G401 (cell line): ENCODE results near the gene NRCAM. TPM values are rescaled to one million over a fixed set of nuclear protein-coding genes. Genes with fewer than 3 reads are reported as not detected.
"Not testable (repeated sequence)": the region's sequence is repeated elsewhere in the genome, so short reads cannot be mapped to it uniquely, and the experiment has no call there.

Experiments used
- DNase-seq: peaks from one replicate; pipeline ENCODE4 v3.0.0-alpha.2; 2015; ENCODE audit warnings: low spot score
- in situ Hi-C: cut with HindIII; loops from 2 replicates; pipeline ENCODE4 v1.10.0; 2016; ENCODE audit warnings: low sequenced_read_pairs, mixed read lengths
- total RNA-seq: library from RNA; depleted of rRNA; stranded (reverse); fragments of >200 nt; shearing (Covaris generic); gene quantifications from 2 replicates; pipeline ENCODE4 v1.2.3, GENCODE V29; 2014

NRCAM gene
- total RNA-seq, 1 experiment from 2014 or later = not detected

DNA sequence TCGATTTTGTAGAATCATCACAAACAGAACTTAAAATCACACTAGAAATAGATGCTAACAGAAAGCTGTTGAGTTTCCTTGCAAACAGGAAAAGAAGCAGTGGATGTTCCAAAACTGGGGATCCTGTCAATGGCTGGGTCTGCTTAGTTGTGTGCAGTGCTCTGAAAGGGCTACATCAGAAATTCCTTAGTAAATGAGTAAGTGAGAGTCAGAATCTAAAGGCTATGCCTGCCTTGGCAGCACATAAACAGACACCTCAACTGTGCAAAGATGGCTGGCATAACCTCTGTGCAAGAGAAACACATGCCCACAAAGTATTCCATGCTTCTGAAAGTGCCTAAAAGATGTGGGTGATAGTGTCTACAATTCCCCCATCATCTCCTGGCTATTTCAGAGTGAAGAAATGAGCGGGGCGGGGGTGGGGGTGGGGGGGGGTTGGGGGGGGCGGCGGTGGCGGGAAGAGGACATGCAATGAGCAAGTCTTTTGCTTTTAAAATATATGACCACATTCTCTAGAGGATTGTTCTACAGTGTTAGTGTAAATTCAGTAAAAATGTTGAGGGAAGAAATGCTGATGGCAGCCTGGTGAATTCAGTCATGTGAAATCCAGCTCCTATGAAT lies 187.9 kb downstream of the NRCAM start:
- DNase-seq = no peak
- in situ Hi-C loops = no loop called here

DNA sequence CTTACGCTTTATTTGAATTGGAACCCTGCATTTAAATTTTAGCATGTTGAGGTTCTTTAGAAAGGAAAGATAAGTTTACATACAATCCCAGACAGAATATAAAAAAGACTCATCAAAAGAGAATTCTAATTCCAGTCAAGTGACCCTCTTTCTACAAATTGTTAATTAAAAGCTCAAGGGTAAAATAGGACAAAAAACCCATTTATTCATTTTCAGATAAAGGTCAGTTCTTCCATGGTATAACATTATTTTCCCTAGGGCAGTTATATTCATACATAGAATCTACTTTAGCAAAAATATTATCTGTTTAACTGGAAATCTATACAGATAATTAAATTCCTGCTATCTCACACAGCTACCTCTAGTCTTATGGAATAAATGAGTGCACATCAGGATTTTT lies 188.6 kb downstream of the NRCAM start:
- DNase-seq = no peak
- in situ Hi-C loops = no loop called here

DNA sequence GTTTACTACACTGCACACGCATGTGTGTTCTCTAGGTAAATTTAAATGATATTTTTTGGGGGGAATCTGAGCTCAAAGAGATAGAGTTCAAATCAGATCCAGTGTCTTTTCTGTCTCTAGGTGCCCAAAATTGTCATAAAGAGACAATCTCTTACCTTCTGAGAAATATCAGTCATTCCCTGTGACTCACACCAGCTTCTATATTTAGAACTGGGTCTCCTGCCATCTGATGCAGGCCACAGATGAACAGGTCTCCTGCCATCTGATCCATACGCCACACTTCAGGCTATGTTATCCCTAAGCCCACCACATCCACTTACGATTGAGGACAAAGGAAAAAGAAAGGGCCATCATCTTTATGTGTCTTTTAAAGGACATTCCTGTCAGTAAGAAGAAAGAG lies 189.7 kb downstream of the NRCAM start:
- in situ Hi-C loops = no loop called here
- DNase-seq = peak; percentile 54

DNA sequence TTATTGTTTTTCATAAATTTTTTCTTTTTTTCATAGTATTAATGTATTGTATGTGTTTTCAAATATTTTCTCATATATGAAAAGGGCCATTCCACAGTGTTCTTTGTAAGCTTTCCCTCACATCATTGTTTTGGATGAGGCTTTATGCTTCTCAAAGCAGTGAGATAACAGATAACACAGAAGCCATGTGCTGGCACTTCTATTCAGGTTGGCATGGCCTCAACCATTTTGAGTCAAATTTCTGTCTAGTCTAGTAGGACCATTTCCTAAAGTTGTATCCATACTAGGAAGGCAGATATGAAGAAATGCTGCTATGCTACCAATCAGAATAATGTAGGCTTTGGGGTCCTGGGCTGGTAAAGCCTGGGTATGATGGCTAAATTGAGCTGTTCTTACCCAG lies 190.2 kb downstream of the NRCAM start:
- DNase-seq = peak; percentile 36
- in situ Hi-C loops = no loop called here

DNA sequence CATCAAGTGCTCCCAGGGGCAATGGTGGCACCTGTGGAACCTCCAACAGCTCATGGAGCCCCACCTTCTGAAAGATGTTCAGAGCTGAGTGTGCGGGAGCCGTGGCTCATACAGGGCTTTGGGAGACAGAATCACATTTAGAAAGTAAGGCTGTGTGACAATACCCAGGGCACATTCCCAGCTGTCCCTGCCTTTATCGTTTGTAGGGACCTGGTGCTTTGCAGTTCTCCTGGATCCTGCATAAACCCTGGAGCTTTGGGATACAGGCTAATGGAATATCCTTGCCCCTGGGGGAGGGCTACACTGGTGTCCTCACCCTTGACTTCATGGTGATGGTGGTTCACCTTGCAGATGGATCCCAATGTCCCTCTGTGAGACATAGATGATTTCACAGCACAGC lies 191.2 kb downstream of the NRCAM start:
- in situ Hi-C loops = no loop called here
- no peak for DNase-seq

DNA sequence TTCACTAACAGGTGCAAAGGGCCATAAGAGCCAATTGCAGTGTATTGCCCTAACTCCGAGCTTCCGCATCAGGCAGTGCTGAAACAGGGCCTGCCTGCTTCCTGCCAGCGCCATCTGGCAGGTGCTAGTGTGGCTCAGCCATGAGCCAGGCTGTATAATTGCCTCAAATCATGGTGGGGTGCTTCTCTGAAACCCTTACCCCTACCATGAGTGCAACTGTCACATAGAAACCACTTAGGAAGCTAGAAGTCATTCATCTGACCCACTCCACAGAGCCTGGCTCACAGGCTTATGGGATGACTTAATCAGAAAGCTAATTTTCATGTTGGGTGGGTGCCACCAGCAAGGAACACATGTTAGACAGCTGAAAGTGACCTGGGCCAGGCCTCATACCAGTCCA lies 192.8 kb downstream of the NRCAM start:
- DNase-seq = peak; percentile 91
- in situ Hi-C loops = no loop called here

DNA sequence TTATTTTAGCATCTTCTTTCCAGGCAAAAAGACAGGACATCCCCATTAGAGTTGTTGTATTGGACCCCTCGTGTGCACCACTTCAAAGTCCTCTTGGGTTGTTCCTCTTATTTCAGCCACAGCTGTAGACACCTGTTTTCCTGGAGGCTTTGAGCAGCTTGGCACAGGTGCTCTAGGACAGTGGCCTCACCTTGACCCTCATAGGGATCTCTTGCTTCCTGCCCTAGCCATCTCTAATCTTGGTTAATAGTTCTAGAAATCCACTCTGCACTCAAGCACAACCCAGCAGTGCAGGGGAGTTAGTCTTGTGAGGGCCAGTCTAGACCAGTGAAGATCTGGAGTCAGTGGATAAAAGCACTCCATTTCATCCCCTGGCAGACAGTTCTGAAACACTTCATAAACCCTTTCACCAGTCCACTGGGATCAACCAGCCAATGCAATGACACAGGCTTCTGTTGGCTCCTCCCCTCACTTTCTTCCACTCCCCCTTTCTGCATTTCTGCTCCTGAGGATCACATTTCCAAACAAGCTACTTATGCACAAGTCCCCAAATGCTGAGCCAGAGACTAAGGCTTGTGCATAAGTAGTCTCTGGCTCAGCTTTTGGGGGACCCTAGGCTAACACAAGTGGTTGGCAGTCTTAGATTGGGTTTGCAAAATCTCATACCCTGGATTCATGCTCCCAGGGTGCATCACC lies 194.5 kb downstream of the NRCAM start:
- DNase-seq = no peak
- in situ Hi-C loops = no loop called here

DNA sequence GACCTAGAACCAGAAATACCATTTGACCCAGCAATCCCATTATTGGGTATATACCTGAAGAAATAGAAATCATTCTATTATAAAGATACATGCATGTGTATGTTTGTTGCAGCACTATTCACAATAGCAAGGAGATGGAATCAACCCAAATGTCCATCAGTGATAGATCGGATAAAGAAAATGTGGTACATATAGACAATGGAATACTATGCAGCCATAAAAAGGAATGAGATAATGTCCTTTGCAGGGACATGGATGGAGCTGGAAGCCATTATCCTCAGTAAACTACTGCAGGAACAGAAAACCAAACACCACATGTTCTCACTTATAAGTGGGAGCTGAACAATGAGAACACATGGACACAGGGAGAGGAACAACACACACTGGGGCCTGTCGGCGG lies 196.8 kb downstream of the NRCAM start:
- DNase-seq, in situ Hi-C loops: not testable (repeated sequence)

DNA sequence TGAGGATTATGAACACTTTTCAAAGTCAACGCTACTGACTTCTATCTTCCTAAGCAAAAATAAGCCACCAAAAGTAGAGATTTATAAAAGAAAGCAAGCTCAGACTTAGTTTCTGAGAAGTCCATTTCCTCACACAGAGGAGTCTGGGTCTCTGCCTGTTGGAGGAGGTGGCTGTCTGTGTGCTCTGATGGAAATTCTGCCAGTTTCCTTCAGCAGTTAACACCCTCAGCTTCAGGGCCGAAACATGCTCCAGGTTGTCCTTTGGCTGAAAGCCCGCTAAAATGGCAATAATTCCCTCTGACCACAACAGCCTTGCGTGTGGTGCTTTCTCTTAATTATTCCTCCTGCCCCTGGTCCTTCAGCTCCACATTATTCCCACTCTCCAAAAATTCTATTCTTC lies 198.3 kb downstream of the NRCAM start:
- in situ Hi-C loops = no loop called here
- no peak for DNase-seq

DNA sequence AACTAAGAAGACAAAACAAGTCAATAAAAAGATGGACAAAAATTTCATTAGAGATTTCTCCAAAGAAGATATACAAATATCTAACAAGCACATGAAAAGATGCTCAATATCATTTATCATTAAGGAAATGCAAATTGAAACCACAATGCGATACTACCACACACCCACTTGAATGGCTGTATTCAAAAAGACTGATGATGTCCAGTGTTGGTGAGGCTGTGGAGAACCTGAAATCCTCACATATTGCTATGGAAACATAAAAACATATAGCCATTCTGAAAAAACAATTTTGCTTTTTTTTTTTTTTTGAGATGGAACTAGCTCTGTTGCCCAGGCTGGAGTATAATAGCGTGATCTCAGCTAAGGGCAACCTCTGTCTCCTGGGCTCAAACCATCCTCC lies 202.0 kb downstream of the NRCAM start:
- in situ Hi-C loops = no loop called here
- no peak for DNase-seq

DNA sequence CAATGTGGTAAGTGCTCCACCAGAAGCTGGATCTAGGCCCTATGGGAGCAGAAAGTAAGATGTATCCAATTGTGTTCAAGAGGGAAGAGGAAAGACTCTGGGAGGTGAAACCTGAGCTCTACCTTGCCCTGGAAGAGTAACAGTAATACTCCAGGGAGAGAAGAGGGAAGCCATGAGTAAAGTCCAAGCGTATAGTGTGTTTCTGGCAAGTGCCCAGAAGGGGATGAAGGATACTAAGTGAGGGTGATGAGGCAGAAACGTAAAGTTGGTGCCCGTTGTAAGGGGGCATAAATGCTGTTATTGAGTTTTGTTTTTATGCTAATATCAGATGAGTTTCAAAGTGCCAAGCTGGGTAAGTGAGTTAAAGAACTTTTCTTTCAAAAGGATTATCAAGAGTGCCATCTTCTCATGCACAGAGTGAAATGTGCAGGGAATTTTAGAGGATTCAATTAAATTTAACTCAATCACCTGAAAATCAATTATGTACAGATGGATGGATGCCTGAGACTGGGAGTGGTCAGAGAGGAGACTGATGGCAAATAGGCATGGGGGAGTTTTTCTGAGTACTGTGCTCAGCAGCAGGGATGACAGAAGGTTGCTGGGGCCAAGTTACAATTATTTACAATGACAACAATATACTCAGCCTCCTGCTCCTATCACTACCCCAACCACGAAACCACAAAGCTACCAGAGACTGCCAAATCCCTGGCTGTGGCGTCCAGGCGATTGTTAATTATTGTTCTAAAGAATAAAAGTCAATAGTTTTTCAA lies 202.8 kb downstream of the NRCAM start:
- DNase-seq = no peak
- in situ Hi-C loops = no loop called here

DNA sequence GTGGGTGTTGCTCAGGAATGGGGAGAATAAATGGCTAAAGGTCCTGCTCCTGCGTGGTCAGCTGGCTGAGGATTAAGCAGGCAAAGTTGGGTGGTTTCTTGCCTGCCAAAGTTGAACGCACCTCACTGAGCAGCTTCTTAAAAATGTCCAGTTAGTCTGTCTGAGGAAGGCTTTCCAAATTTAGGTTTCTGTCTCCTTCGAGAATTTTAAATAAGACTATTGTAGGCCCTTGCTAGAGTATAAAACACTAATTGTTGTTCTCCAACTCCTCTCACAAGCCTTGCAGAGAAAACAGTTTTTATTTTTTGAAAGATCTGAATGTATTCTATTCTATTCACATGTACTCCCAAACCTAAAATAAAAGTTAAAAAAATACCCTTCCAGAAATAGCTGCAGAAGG lies 204.1 kb downstream of the NRCAM start:
- no peak for DNase-seq
- in situ Hi-C loops = no loop called here

DNA sequence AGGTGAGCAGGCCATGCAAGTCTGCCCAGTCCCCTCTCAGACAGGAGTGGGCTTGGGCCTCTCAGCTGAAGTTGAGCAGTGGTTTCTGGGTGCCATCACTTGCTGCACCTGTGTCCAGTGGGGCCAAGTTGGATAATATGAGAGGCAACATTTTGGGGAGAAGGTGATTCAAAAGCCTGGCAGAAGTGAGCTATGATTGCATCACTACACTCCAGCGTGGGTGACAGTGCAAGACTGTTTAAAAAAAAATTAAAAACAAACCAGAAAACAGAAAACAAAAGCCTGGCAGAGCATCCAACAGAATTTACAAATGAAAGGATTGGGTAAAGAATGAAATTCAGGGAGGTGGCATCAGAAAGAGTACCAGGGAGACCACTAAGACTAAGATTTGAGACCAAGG lies 204.5 kb downstream of the NRCAM start:
- in situ Hi-C loops = no loop called here
- DNase-seq = no peak

DNA sequence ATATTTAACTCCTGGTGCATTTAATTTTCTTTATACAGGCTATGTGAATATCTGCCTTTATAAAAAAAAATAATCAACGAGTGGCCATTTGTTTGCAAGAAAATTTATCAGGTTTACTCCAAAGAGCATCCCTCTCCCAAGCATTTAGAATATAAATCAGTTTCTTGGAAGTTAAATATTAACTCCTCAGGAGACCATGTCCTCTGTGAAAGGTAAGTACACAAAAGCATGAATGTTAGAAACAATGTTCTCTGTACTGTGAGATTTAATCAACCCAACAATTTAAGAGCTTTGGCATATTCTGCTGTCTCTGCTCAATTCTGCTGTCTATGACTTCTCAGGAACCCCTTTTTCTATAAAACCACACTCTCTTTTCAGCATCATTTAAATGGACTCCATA lies 206.8 kb downstream of the NRCAM start:
- DNase-seq = no peak
- in situ Hi-C loops = no loop called here

DNA sequence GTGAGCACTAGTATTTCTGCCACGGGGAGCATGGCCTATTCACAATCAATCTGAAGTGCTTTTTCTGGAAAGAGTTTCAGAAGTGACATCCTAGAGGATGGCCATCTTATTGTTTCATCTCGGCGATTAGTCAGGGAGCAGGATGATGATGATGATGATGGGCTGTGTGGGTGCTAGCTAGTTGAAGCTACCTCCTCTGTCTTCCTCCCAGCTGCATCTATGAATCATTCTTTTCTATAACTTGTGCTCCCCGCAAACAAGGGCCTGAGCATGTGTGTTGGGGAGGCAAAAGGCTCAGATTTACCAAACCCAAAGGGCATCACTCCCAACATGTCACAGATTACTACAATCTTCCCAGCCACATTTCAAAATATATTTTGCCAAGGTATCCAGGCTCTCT lies 207.4 kb downstream of the NRCAM start:
- in situ Hi-C loops = no loop called here
- no peak for DNase-seq

DNA sequence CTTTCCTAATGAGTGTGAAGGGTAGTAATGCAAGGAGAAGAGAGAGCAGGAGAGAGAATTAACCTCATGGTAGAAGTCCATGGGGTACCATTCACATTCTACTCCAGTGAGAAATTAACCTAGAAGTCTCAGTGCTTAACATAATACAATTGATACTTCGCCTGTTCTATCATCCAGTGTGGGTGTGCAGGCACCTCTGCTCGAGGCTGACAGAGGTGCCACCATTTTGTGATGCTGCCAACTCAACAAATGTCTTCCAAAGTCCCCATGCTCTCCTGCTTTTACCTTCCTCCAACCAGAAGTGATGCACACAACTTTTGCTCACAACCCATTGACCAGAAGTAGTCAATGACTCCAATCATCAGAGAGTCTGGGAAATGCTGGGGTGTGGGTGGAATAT lies 207.8 kb downstream of the NRCAM start:
- in situ Hi-C loops = no loop called here
- no peak for DNase-seq

DNA sequence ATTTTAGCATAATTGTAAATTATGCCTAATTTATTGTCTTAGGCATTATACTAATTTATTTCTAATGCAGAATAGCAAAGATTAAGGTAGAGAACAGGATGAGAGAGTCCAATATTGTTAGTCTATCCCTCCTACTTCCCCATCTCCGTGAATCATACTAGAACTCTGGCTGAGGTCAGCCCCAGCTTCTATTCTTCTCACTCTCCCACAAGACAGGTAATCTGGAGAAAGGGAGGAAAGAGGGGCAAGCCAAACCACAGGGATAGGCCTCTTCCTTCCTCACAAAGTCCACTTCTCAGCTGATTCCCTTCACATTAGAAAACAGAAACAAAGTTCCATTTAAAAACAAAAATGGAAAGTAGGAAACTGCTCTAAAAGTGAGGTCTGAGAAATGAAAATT lies 208.6 kb downstream of the NRCAM start:
- no peak for DNase-seq
- in situ Hi-C loops = no loop called here

DNA sequence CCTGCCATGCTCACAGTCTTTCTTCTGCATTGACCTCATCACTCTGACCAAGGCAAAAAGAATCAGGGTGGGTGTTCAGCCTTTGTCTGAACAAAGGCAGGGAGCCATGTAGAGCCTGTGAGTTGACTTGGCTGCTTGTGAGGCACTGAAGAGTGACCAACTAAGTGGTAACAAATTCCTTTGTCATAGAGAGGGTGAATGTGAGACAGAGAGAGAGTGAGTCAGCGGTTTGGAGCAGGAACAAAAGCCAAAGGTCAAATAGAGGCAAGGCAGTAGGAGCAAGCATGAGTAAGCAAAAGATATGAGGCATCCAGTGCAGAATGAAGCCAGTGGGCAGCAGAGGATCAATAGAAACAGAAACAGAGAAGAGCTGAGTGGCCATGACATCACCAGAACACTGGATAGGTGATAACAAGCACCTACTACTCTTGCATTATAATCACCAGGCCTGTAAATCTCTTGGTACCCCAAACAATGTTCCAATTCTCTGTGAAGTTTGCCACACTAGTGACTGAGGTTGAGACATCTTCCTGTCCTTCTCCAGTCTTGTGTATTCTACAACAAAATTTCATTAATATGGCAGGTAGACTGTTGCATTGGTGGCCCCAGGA lies 209.9 kb downstream of the NRCAM start:
- in situ Hi-C loops = no loop called here
- no peak for DNase-seq

DNA sequence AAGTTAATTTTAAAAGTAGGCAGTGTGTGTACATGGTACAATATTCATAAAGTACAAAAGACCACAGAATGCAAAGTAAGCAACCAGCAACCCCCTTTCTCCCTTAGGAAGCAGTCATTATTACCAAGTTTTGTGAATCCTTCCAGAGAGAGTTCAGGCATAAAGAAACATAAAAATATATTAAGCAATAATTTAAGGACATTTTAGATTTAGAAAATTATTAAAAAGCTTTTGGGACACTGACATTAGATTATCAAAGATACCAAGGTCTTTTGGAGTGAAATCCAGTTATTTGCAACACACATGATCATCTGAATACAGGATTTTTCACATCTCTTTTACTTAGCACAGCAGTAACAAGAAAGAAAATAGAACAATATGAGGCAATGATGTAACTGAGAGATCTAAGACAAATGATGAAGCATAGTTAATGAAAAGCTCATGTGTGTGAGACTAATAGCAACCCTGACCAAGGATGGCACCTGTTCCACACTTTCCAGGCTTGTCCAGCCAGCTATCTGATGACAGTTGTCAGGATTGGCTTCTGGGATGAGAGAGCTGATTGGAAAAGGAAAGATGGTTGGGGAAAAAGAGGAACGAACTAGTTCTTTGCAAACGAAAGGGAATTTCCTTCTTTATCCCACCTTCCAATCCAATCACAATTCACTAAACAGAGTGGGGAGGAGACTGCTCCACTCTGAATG lies 210.6 kb downstream of the NRCAM start:
- in situ Hi-C loops = no loop called here
- no peak for DNase-seq

DNA sequence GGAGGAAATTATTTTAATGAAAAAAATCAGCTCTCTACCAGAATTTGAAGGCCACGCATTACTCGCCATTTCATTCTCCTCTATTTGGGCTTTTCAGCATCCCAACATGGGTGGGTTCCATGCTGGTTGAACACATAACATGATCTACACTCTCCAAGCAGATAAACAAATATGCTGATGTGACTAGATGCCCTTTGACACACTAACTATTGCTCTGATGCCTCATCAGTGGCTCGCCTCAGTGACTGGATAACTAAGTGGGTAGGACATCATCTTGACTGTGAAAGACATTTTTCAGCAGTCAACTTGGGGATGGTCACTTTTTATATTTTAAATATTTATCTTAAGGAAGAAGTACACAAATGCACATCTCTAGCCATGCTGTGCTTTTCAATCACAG lies 212.1 kb downstream of the NRCAM start:
- in situ Hi-C loops = no loop called here
- no peak for DNase-seq
